Pulmonary artery endothelial cell (primary cell): ENCODE measurements around the gene STX18. TPM values are rescaled to one million over a fixed set of nuclear protein-coding genes. Genes with fewer than 3 reads are reported as not detected.

ENCODE experiments used
- DNase-seq: peaks from one replicate; pipeline ENCODE4 v3.0.0-alpha.2; 2011; ENCODE audit warnings: low read depth, low spot score
- total RNA-seq: library from RNA; depleted of rRNA; stranded (reverse); fragments of >200 nt; gene quantifications from 2 replicates; pipeline ENCODE4 v1.2.3, GENCODE V29; 2014

The STX18 gene
- total RNA-seq, 1 donor from 2014 or later: 24.6 TPM

DNA sequence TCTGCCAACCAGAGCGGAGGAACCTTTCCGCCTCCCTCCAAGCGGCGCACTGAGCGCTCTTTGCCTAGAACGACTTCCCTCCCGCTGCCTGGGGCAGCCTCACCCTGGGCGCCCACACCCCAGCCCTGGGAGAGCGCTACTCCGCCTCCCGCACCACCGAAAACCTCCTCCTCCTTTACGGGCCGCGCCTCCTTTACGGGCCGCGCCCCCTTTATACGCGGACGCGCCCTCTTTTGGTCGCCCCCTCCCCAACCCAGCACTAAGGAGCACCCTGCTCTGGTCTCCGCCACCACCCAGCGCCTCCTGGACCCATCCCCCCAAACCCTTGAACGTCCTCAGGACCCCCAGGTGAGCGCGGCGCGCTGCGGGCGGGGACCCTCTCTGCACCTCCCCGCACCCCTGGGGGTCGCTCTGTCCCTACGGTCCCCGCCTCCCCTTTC lies 155.5 kb downstream of the STX18 start:
- DNase-seq: no peak

DNA sequence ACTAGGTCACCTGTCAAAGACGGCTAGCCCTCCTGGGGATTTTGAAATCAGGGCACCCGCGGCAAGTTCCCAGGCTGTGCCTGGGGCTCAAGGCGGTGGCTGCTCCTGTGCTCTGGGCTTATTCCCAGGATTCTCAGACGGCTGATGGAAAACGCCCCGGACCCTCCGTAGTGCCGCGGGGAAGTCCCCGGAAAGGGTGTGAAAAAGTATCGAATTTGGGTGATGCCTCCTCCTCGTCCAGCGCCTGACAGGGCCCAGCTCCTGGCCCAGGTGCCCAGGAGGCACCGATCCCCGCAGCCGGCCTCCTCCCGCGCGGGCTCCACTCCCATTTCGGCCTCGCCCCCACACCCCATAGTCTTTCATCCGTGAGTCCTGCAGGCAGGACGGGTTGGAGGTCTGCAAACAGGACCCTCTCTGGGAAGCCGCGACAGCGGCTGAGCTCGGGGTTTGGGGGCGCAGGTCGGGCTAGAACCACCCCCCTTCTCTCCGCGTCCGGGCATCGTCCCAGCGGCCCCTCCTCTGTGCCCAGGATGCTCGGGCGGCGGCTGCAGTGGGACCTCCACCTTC lies 156.0 kb downstream of the STX18 start:
- DNase-seq: no peak

DNA sequence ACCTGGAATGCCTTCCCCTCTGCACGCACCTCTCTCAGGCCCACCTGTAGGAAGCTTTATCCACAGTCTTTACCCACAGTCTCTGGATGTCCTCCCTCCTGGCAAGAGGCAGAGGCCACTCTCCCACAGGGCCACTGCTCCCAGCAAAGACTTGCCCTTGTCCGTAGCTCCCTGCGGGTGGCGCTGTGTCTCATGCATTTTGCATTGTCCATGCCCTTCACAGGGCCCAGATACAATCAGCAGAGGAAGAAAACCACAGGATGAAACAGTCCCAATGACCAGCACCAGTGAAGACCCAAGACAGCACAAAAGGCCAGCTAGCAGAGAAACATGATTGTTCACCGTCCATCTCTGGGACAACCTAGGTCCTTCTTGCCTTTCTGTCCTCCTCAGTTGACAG lies 157.0 kb downstream of the STX18 start:
- DNase-seq: no peak

DNA sequence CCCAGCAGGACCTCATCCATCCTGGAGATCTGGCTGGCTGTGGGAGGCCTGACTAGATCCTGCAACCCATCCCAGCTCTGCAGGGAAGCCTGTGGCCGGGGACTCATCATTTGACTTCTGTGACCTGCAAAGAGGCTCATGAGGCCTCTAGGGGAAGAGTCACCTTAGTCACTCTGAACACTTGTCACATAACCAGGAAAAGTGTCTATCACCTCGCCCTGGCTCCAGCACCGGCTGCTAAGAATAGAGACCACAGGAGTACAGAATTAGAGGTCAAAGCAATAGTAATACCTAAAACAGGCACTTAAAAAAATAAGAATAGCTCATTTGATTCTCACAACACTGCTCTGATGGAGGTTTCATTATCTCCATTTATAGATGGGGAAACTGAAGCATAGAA lies 158.8 kb downstream of the STX18 start:
- DNase-seq: no peak

DNA sequence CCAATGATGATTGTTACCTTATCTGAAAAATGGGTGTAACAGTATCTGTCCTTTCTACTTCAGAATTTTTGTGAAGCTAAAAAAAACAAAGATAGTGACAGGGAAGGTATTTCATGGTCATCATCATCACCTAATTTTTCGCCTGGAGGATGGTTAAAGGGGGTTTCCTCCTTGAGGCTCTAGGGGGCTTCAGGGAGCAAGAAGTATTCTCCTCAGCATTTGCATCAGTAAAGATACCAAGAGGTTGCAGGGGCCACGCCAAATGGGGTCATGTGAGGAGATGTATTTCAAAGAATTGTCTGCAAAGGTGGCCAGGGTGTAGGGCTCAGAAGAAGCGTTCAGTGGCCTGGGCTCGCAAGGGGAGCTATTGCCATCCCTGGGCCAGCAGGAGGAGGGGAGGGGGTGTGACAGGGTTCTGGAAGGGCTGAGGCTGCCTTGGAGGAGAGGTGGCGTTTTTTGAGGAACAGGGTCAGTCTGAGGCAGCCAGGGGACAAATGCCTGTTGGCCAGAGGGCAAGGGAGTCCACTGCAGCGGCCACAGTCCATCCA lies 162.2 kb downstream of the STX18 start:
- no peak for DNase-seq

DNA sequence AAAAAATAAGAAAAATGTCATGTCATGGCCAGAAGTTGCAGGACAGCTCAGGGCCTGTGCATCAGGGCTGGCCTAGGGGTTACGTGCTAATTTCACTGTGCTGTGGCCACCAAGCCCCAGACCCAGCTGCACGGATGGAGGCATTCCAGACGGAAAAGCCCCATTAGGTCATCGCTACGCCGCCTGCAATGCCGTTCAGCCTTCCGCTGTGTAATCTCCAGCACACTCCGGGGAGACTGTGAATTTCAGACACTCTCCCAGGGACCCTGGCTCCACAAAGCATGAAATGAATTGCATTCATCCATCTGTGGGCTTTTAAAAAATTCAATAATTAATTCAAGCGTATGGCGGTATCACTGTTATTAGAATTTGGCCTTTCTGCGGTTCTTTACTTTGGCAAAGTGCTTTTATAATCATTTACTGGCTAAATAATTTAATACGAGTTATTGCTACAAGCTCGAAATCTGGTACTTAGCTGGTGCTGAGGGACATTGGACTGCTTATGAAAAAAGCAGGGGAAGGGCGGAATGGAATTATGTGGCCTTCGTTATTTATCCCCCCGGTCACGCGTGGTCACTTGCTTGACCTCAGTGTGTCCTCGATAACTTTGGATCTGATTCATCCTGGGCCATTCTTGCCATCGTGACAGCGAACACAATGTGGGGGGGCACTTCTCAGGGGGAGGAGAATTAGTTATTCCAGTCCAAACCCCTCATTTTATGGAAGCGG lies 164.0 kb downstream of the STX18 start:
- DNase-seq: no peak

DNA sequence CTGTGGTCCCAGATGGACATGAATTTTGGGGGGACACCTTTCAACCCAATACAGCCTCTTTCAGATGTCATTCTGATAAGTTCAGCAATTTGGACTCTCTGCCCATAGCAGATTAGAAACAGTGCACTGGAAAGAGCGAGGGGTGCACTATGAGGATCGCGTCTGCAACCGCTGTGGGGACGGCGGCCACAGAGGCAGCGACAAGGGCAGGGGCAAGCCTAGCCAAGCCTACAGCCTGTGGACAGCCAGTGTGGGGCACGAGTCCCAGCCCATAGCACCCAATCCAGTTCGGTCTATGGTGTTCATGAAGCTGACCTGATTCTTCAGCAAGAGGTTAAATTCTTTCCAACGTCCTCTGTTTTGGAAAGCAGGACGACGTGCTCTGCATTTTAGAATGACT lies 164.7 kb downstream of the STX18 start:
- no peak for DNase-seq

DNA sequence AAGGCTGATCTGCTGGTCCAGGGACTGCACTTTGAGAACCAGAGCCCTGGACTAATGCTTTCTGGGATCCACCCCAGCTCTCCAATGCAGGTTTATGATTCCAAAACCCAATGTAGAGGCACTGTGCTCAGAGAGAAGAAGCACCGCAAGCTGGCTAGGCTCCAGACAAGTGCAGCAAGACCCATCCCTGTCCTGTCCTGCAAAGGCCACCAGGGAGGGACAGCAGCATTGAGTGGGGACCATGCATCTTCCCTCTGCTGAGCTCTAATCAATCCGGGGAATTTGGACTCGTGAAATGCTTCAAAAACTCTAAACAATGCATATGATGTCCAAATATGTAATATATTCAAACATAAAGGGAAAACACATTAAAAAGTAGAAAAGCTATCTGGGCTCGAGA lies 165.8 kb downstream of the STX18 start:
- DNase-seq: no peak

DNA sequence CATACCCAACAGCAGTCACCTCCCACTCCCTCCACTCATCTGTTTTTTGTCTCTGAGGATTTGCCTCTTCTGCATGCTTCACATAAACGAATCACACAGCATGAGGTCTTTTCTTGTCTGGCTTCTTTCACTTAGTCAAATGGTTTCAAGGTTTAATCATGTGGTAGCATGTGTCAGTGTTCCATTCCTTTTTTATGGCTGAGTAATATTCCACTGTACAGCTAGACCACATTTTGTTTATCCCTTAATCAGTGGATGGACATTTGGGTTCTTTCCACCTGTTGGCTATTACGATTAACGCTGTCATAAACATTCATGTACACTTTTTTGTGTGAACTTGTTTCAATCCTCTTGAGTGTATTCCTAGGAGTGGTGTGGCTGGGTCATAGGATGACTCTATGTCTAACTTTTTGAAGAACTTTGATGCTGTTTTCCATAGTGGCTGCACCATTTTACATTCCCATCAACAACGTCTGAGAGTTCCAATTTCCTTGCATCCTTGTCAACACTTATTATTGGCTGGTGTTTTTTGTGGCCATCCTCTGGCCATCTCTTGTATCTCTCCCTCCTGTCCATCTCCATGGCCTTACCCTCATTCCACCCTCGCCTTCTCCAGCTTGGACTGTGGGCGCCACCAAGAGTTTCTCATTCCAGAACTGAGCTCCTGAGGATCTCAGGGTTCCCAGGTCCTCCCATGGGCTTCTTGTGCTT lies 167.3 kb downstream of the STX18 start:
- DNase-seq: no peak

Other genes with a start within 250 kb of the STX18 start
- 13.7 and 33.4 TPM in 2 replicates for gene NSG1, start 154.9 kb downstream of the STX18 start, total RNA-seq